ENCODE data around the gene ELP4.

- TF ChIP-seq CTCF (conservative IDR thresholded peaks at IDR 0.05 in 1 of 2, IDR thresholded peaks at IDR 0.05 in 1 of 2; ENCODE audit: extremely low read depth in 1 of 2, insufficient read depth in 1 of 2, low read depth in 1 of 2, low read length in 2 of 2) (no peak), EZH2 (IDR thresholded peaks at IDR 0.05; ENCODE audit: borderline replicate concordance, low read length) (no peak)
Measured at GRCh38 chr11:31535479-31535878, 25.9 kb downstream of the ELP4 start.

Measured in mammary epithelial cell (primary cell).